ENCODE results near the gene NABP2.
"Not testable (repeated sequence)": the region's sequence is repeated elsewhere in the genome, so short reads cannot be mapped to it uniquely, and the experiment has no call there.

Gene NABP2

DNA sequence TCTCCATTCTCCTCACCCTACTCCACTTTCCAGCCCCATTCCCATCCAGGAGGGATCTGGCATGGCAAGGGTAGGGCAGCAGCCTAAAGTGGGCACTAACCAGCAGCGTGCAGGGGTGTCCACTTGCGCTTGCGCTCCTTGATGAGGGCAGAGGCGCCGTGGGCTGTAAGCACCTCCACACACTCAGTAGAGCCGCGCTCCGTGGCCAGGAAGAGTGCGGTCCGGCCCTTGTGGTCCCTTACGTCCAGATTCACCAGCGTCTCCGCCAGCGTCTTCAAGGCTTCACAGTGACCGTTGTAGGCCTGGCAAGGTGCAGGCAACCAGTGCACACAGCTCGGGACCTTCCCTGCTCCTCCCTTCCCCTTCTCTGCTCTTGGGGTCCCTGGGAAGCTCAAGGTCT is 23.8 kb downstream of the NABP2 start:
- no peak for DNase-seq

DNA sequence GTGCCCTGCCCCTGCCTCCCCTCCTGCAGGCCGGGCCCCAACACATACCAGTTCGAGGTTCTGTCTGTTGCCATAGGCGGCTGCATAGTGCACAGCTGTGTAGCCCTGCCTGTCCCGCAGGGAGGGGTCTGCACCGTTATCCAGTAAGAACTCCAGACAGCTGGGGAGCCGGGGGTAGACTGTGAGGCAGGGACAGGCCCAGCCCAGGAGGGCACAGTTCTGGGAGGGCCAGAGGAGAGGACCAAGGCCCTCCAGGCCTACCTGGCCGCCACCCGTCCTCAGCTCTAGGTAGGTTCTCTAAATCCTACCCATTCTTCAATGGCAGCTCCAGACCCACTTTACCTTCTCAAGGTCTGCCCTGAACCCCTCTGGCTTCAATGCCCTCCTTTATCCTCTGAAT is 24.6 kb downstream of the NABP2 start:
- no peak for DNase-seq

DNA sequence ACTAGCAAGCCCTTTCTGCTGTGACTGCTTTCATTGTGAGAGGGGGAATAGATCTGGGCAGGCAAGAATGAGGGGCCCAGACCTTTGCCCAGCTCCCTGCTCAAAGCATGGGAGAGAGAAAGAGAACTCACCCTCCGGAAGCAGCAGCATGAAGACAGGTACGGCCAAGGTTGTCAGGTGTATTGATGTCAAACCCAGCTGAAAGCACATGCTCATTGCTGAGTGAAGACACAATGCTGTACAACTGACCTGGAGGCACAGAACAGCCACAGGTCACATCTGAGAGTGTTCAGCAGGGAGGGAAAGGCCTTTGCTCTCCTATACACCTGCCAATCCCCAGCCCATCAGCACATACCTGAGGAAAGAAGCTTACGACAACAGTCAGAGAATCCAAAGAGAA is 28.5 kb downstream of the NABP2 start:
- DNase-seq = no peak

DNA sequence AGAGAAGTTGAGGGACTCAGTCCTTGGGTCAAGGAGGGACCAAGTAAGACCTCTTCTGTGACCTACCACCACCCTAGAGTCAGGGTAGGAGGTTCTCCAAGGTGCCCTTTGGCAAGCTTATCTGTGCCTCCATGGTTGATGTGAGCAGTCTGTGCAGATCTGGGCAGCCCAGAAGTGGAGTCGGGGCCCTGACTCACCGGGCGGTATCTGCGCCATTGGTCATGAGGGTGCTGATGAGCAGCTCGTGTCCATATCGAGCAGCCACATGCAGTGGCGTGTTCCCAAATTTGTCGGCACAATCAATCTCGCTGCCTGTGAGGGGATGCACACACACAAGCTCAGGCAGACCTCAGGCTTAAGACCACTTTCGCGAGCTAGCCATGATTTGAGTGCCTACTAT is 28.9 kb downstream of the NABP2 start:
- DNase-seq = no peak

DNA sequence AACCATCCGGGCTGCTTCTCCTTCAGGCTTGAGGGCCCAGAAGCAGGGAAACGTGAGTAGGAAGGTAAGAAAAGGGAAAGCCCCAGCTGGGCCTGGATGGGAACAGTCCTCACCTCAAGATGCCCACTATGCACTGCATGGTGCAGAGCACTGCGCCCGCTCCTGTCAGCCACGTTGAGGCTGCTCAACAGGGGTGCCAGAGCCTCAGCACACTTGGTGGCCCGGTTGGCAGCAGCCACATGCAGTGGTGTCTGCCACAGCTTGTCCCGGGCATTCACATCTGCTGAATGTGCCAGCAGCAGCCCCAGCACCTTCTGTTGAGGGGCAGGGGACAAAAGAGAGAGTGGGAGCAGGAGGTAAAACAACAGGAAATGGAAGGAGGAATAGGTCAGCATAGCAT is 31.5 kb downstream of the NABP2 start:
- DNase-seq = no peak

DNA sequence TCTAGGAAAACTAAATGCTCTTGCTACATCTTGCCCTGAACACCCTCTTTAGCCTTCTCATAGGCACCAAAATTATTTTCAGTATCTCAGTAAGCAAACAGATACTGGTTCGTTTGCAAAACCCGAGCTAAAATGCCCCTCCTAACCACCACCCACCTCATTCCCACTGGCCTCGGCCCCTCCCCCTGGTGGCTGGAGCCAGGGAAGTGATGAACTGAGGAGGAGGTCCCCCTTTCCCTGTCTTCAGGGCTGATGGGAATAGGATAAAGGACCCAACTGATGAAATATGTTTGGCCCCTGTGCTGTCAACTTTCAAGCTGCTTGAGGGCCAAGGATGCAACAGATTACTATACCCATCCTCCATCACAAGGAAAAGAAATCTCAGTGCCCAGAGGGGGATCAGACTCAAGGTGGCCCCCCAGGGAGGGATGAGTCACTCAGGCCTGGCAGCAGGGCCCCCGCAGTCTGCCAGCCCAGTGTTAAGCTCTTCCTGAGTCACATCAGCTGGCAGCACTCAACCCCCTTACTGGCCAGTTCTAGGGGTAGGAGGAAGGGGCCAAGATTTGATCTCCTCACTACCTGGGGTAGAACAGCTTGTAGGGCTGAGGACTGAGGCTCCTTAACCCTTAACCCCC is 32.3 kb downstream of the NABP2 start:
- no peak for DNase-seq

DNA sequence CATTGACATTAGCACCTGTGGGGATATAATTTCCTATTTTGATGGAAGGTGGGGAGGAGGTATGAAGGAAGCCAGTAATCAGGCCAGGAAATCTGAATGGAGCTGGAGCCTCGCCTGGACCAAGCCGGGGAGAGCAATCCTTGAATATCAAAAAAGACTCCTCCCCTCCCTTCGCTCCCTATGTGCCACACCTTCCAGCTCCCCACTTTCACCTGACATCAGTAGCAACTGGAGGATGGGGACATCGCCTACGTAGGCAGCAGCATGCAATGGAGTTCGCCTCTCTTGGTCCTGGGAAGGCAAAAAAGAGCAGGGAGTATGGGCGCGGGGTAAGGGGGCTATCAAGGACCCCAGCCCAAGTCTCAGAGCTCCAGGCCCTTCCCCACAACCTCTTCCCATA is 32.9 kb downstream of the NABP2 start:
- no peak for DNase-seq

DNA sequence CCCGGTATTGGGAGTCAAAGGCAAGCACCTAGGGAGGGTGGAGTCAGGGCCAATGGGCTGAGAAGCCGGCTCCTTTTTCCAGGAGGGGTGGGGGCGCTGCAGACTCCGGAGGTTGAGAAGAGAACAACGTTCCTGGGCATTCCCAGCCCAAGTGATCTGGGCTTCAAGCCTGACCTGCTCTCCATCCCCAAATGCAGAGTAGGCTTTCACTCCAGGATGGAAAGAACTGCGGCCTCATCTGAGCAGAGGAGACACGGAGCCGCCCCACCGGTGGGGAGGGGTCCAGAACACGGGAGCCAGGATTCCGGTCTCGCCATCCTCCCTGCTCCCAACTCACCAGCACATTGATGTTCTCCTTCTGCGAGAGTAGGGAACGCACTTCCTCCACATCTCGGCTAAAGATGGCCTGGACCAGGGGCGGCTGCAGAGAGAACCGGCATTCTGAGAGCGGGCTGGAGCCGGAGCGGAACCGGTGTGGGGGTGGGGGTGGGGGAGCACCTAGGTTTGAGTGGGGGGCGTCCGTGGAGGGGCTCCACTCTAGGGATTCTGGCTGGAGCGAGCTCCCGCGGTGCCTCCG is 33.4 kb downstream of the NABP2 start:
- DNase-seq = no peak

DNA sequence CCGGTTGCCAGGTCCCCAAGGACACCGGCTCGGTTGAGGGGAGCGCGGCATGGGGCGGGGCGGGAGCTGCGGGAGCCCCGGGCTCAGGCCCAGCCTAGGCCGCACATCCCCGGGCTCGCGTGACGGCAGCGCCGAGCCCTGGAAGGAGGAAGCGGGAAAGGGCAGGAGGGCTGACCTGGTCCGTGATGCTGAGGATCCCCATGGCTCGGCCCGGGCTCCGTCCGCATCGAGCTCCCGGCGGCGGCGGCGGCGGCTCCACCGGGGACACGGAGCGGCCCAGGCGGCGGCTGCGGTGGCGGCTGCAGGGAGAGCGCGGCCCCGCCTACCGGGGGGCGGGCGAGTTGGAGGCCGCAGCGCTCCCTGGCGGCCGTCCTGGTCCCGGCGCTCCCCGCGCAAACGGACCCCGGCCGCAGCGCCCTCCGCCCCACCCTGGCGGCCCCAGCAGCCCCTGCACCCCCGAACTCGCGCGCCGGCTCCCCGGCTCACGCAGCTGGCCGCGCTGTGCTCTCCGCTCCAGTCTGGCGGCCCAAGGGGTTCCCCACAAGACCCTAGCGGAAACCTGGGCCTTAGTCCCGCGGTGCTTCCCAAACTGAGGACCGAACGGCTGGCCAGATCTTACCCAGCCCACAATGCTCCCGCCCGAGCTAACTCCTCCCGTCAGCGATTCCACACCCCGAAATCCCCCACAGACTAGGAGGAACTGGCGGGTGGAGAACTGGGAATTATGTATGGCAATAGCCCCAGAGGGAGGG is 34.1 kb downstream of the NABP2 start, which contains the start of gene ANKRD52:
TSS of gene ANKRD52 (minus strand) at position 317 of the 752 bp plus-strand sequence. CDS start at position 202, 115 bp downstream.
- peak; percentile 78 for DNase-seq

DNA sequence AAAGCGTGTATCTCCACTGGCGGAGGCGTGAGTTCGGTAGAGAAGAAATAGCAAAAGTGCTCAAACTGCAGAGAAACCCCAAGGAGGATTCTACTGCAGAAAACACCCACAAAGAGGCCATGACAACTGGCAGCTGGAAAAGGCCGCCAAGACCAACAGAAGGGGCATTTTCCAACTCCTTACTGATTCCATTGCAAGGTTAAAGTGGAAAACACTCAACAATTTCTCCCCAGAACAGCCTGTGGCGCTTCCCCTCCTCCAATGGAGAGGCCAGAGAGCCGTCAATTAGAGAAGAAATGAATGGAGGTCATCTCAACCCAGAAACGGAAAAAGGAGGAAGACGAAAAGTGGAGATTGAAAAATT is 34.7 kb downstream of the NABP2 start:
- no peak for DNase-seq

DNA sequence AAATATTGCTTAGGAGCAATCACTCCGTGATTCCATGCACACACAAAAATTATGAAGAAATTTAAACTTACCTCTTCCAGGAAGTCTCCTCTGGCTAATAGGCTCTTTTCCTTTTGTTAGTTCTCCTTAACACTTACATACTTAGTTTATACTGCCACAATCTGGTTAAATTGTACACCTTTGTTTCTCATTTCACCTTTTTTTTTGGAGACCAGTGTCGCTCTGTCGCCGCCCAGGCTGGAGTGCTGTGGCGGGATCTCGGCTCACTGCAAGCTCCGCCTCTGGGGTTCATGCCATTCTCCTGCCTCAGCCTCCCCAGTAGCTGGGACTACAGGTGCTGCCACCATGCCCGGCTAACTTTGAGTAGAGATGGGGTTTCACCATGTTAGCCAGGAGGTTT is 36.2 kb downstream of the NABP2 start:
- DNase-seq = no peak

DNA sequence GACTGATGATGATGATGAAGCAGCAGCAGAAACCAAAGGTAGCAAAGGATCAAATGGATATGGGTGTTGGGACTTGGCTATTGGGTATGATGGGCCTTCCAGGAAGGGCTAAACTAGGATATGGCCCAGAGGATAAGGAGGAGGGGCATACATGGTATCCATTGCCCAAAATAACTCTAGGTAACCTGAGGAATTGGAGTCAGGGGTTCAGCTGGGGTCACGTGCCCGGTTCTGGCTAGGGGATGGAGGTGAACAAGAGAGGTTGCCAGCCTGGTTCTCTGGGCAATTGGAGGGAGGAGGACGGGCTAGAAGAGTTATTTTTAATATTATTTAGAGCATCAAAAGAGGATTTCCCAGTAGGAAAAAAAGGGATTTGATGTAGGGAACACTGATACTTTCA is 36.8 kb downstream of the NABP2 start:
- DNase-seq = no peak

DNA sequence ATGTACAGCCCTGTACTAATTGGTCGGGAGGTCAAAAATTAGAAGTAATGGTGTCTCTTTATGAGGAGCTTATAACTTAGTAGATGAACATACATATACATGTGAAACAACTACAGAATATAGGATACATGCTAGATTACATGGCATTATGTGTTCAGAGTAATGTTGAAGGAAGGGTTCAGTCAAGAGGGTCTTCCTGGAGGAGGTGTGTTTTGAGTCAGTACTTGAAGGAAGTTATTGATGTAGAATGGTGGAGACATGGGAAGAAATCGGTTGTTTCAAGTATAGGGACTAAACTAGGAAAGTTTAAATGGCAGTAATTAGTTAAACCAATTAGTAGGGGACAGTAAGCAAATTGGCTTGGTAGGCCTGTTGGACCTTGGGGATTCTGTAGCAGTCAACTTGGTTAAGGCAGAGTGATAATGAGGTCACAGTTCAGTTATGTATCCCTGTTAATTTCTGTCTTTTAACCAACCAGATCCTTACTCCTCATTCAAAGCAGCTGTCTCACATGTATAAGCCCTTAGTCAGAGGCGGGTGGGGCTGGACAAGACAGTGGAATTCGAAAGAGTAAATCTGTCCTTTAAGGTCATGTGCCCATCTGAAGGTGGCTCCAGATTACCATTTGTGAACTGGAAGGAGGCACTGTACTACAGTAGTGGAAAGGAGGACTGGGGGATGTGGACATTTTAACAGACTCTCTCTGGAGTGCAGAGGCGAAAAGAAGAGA is 37.5 kb downstream of the NABP2 start:
- no peak for DNase-seq

DNA sequence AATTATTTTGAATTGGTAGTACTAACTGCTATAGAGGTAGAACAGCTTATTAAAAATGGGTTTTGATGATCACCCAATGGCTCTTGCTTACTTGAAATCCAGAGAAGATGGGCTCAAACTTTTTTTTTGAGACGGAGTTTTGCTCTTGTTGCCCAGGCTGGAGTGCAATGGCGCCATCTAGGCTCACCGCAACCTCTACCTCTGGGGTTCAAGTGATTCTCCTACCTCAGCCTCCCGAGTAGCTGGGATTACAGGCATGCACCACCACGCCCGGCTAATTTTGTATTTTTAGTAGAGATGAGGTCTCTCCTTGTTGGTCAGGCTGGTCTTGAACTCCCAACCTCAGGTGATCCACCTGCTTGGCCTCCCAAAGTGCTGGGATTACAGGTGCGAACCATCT is 38.8 kb downstream of the NABP2 start:
- not testable (repeated sequence) for DNase-seq

DNA sequence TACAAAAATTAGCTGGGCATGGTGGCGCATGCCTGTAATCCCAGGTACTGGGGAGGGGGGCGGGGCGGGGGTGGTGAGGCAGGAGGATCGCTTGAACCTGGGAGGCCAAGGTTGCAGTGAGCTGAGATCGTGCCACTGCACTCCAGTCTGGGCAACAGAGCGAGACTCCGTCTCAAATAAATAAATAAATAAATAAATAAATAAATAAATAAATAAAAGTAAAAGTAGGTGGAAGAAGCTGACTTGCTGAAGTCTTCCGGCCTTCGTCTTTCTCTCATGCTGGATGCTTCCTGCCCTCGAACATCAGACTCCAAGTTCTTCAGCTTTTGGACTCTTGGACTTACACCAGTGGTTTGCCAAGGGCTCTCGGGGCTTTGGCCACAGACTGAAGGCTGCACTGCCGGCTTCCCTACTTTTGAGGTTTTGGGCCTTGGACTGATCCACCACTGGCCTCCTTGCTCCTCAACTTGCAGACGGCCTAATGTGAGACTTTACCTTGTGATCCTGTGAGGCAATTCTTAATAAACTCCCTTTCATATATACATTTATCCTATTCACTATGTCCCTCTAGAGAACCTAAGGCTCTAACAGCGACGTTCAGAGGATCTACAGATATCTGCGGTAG is 42.0 kb downstream of the NABP2 start:
- DNase-seq = not testable (repeated sequence)

DNA sequence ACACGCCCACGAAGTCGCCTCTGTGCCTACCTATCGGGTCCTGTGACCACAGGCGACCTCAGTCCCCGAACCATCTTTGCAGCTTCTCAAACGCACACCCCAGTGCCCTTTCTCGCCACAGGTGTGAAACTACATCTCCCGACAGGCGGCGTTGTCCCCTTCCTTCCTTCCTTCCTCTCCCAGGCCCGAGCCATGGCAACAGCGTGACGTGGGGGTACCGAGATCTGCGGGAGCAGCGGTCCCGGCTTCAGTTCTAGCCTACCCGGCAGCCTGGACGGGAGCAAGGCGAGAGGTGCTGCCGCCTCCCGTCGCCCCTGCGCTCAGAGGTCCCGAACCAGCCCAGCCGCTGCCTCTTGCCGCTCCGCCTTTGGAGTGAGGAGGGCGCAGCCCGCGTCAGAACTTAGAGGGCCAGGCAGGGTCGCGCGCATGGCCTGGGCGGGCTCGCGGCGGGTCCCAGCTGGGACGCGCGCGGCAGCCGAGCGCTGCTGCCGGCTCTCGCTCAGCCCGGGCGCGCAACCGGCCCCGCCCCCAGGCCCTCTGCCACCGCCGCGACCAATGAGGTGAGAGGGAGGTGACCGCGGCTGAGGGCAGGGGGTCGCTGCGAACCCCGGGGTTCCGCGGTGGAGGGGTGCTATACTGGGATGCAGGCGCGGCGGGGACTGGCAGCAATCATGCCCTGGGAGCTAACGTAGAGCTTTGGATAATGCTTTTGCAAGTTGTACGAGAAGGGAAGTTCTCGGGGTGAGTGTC is 42.7 kb downstream of the NABP2 start, which contains the start of gene COQ10A:
TSS of gene COQ10A (plus strand) at position 250 of the 750 bp plus-strand sequence. CDS start at position 427, 177 bp downstream.
- DNase-seq = peak; percentile 88

DNA sequence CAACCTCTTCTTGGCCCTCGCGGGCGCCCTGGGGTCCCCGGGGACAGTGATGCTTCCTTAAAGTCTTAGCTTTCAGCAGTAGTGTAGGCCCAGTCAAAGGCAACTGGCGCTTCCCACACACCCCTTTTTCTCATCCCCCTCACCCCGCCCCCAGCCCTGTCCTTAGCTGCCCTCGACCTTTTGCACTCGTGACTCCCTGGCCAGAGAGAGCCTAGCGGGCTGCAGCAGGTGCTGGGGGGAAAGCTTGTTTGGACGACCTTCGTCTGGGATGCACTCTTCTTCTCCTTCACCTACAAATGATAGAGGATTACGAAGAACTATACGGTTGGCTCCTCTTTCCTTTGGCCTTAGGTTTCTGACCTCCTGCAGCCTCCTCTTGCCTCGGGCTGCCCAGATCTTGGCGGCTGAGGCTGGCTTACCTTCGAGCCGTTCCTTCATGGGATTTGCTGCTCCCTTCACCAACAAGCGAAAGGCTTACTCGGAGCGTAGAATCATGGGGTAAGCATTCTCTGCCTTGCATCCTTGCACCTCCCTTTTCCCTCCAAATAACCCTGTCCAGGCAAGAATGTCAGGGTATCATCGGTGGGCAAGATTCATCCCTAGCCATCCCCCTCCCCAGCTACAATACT is 43.4 kb downstream of the NABP2 start:
- no peak for DNase-seq

DNA sequence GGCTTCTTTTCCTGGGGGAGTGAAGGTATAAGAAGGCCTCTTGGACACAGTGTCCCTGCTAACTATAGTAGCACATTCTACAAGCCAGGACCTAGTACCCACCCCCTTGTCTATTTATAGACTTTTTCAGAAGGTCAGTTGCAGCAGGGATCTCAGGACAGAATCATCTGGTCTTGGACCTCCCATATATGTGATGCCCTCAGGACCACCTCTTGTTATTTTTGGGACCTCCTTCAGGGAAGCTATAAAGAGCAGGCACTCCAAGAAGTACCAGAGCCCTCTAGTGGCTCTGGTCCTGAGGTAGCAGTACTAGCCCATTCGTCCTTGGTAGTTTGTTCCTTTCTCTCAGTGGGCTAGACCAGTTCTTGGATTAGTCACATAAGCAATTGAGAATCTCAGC is 46.9 kb downstream of the NABP2 start:
- no peak for DNase-seq

DNA sequence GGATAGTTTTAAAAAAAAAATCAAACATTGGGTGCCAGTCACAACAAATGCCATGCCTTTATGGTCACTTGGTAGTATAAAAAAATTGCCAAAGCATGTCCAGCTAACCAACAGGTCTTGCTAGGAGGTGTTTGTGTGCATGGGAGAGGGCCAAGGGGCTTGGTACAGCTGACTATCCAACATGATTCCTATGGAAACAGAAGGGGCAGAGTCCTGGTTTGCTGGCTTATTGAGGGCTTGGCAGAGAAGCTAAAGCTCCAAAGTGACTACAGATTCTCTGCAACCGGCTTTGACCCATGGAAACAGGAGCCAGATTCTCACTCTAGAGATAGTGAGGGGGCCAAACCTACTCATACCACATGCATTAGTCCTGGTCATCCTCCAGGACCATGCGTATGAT is 48.3 kb downstream of the NABP2 start:
- not testable (repeated sequence) for DNase-seq

DNA sequence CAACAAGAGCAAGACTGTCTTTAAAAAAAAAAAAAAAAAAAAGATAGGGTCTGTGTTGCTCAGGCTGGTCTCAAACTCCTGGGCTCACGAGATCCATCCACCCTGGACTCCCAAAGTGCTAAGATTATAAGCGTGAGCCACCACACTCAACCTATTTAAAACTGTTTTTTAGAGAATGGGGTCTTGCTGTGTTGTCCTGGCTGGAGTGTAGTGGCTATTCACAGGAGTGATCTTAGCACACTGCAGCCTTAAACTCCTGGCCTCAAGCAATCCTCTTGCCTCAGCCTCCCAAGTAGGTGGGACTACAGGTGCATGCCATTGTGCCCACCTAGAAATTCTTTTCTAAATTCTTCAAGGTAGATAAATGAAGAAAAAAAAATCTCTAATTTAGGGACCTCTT is 50.2 kb downstream of the NABP2 start:
- DNase-seq = no peak

DNA sequence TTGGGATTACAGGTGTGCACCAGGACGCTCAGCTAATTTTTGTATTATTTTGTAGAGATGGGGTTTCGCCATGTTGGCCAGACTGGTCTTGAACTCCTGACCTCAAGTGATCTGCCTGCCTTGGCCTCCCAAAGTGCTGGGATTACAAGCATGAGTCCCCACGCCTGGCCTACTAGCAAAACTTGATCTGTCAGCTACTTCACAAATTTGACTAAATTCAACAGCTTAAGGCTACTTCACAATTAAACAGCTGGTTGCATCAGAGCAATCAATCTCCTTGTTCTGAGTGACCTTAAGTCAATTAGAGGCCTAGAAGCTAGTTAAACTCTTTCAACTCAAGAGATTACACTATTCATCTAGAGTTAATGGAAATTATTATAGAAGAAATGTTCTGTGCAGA is 54.8 kb downstream of the NABP2 start:
- DNase-seq = no peak
